Activated B cell treated with CpG ODN at 0.5 μM for 24 hours (primary cell): ENCODE data around the gene EGLN1. TPM values are rescaled to one million over a fixed set of nuclear protein-coding genes. Genes with fewer than 3 reads are reported as not detected.

Source experiments
- ATAC-seq: fragments of 200-7000 bp; cut with Tn5 transposase; one replicate; pipeline ENCODE4 v1.10.0; 2021; ENCODE audit warnings: low read depth, mild to moderate bottlenecking, moderate library complexity
- CTCF ChIA-PET: fragments of 350-600 bp; sonication (Branson Sonifier 250); formaldehyde crosslinking; loops from one replicate; lab custom pipeline; 2021; ENCODE audit warnings: antibody characterized with exemption; lab: Charles Lee
- POLR2A ChIA-PET: fragments of 350-600 bp; sonication (Branson Sonifier 250); formaldehyde crosslinking; loops from one replicate; lab custom pipeline; 2021; ENCODE audit warnings: antibody characterized with exemption; lab: Charles Lee
- DNase-seq: peaks from one replicate; pipeline ENCODE4 v3.0.0; 2022
- H3K27ac Mint-ChIP-seq: one replicate; pipeline ENCODE4 v1.8.0; 2020; ENCODE audit warnings: mixed read lengths
- H3K27me3 Mint-ChIP-seq: one replicate; pipeline ENCODE4 v1.8.0; 2021; ENCODE audit warnings: mixed read lengths
- H3K36me3 Mint-ChIP-seq: one replicate; pipeline ENCODE4 v1.8.0; 2021; ENCODE audit warnings: low read depth, mixed read lengths
- H3K4me1 Mint-ChIP-seq: one replicate; pipeline ENCODE4 v1.8.0; 2021; ENCODE audit warnings: mixed read lengths
- H3K4me3 Mint-ChIP-seq: one replicate; pipeline ENCODE4 v1.8.0; 2020; ENCODE audit warnings: mild to moderate bottlenecking, mixed read lengths
- H3K9me3 Mint-ChIP-seq: one replicate; pipeline ENCODE4 v1.8.0; 2020; ENCODE audit warnings: mixed read lengths
- CTCF ChIP-seq: fragments of 200-600 bp; IDR thresholded peaks from one replicate; pipeline ENCODE4 v1.8.0; 2022; ENCODE audit warnings: antibody characterized with exemption, mild to moderate bottlenecking
- intact Hi-C: fragments of 100-400 bp; cut with micrococcal nuclease; formaldehyde crosslinking; loops from one replicate; pipeline ENCODE4 v1.15.1; 2024
- total RNA-seq: library from RNA; stranded (reverse); gene quantifications from 2 replicates; pipeline ENCODE4 v1.2.3, GENCODE V29; 2022

EGLN1 gene
- total RNA-seq, 1 donor from 2014 or later: 15.6 TPM

- CTCF ChIA-PET: no interaction called here
- Mint-ChIP-seq H3K27ac (no peak overlapping the region), H3K4me3 (no peak overlapping the region)
These were observed 25.4 kb downstream of the EGLN1 start for GRCh38 chr1:231396643-231397042.

GRCh38 chr1:231395998-231396390 lies 26.1 kb downstream of the EGLN1 start:
- Mint-ChIP-seq H3K9me3 (no peaks in the 10 kb centered on the region), H3K27me3 (no peaks in the 10 kb centered on the region), H3K36me3 (peaks cover 8% of the 10 kb centered on the region), H3K4me1 (peaks cover 49% of the 10 kb centered on the region), H3K4me3 (no peak overlapping the region), H3K27ac (no peak overlapping the region)
- intact Hi-C loops: no loop called here
- DNase-seq (no peak), ATAC-seq (no peak)
- POLR2A ChIA-PET: interaction anchor here (1.1 kb wide), 1 partner anchor 58 kb away, joined by 3 read pairs; the partner anchor contains the start of genes EXOC8 and SPRTN
- CTCF ChIA-PET: no interaction called here
- TF ChIP-seq CTCF: no peak

More at GRCh38 chr1:231396643-231397042, 25.4 kb downstream of the EGLN1 start:
- intact Hi-C loops: no loop called here
- no peak for DNase-seq
- Mint-ChIP-seq H3K27me3 (no peaks in the 10 kb centered on the region), H3K9me3 (no peaks in the 10 kb centered on the region), H3K36me3 (peaks cover 9% of the 10 kb centered on the region), H3K4me1 (peaks cover 52% of the 10 kb centered on the region)
- POLR2A ChIA-PET: no interaction called here
- no peak for TF ChIP-seq CTCF
- ATAC-seq: no peak

GRCh38 chr1:231395076-231395997 lies 26.8 kb downstream of the EGLN1 start:
- ChIA-PET CTCF (no interaction called here), POLR2A (interaction anchor here (1.1 kb wide), 1 partner anchor 58 kb away, joined by 3 read pairs; the partner anchor contains the start of genes EXOC8 and SPRTN)
- H3K27ac Mint-ChIP-seq: no peak overlapping the region
- peaks cover 52% of the 10 kb centered on the region for H3K4me1 Mint-ChIP-seq
- DNase-seq (no peak), ATAC-seq (no peak)
- no peaks in the 10 kb centered on the region for H3K27me3 Mint-ChIP-seq
- no peak for TF ChIP-seq CTCF
- no peak overlapping the region for H3K4me3 Mint-ChIP-seq
- H3K9me3 Mint-ChIP-seq: no peaks in the 10 kb centered on the region
- intact Hi-C loops: no loop called here
- H3K36me3 Mint-ChIP-seq: peaks cover 7% of the 10 kb centered on the region

GRCh38 chr1:231393668-231394067 lies 28.4 kb downstream of the EGLN1 start:
- ChIA-PET CTCF (no interaction called here), POLR2A (no interaction called here)
- TF ChIP-seq CTCF: no peak
- DNase-seq (no peak), ATAC-seq (no peak)
- H3K9me3 Mint-ChIP-seq: no peaks in the 10 kb centered on the region
- H3K27ac Mint-ChIP-seq: no peak overlapping the region
- intact Hi-C loops: no loop called here
- no peak overlapping the region for H3K4me3 Mint-ChIP-seq
- H3K4me1 Mint-ChIP-seq: peaks cover 57% of the 10 kb centered on the region
- H3K36me3 Mint-ChIP-seq: peaks cover 10% of the 10 kb centered on the region
- H3K27me3 Mint-ChIP-seq: no peaks in the 10 kb centered on the region

GRCh38 chr1:231392389-231393131 lies 29.5 kb downstream of the EGLN1 start:
- H3K27me3 Mint-ChIP-seq: no peaks in the 10 kb centered on the region
- no peak overlapping the region for H3K27ac Mint-ChIP-seq
- intact Hi-C loops: no loop called here
- H3K4me3 Mint-ChIP-seq: no peak overlapping the region
- ChIA-PET CTCF (no interaction called here), POLR2A (no interaction called here)
- H3K36me3 Mint-ChIP-seq: peaks cover 5% of the 10 kb centered on the region
- ATAC-seq: no peak
- no peaks in the 10 kb centered on the region for H3K9me3 Mint-ChIP-seq
- H3K4me1 Mint-ChIP-seq: peaks cover 62% of the 10 kb centered on the region
- no peak for DNase-seq
- no peak for TF ChIP-seq CTCF
